HG03280 (cell line): Measurements from ENCODE around the gene SIGMAR1.
"Not testable (repeated sequence)": the region's sequence is repeated elsewhere in the genome, so short reads cannot be mapped to it uniquely, and the experiment has no call there.

Source experiments
- ATAC-seq: cut with Tn5 transposase; IDR thresholded peaks from one replicate; pipeline ENCODE4 v1.9.1; 2021; ENCODE audit warnings: mild to moderate bottlenecking, moderate library complexity; ENCODE audit not compliant: unreplicated experiment

SIGMAR1 gene

GRCh38 chr9:34655394-34655793 lies 17.8 kb upstream of the SIGMAR1 start:
- no peak for ATAC-seq

- no peak for ATAC-seq
Observed at GRCh38 chr9:34654323-34655051, 16.9 kb upstream of the SIGMAR1 start.

- no peak for ATAC-seq
Observed at GRCh38 chr9:34653151-34654072, 15.8 kb upstream of the SIGMAR1 start.

- no peak for ATAC-seq
Observed at GRCh38 chr9:34652602-34653000, 15.0 kb upstream of the SIGMAR1 start.

GRCh38 chr9:34651876-34652601 lies 14.5 kb upstream of the SIGMAR1 start, which contains the start of gene IL11RA:
TSS of gene IL11RA (plus strand) at chr9:34652185. CDS start at chr9:34655218, 3,033 bp downstream.
- peak; percentile 57 for ATAC-seq

- ATAC-seq = no peak
Observed at GRCh38 chr9:34651321-34651720, 13.7 kb upstream of the SIGMAR1 start.

GRCh38 chr9:34650816-34651215 lies 13.2 kb upstream of the SIGMAR1 start:
- no peak for ATAC-seq

GRCh38 chr9:34648673-34649072 lies 11.1 kb upstream of the SIGMAR1 start:
- no peak for ATAC-seq

- no peak for ATAC-seq
Observed at GRCh38 chr9:34647651-34648050, 10.1 kb upstream of the SIGMAR1 start.

- no peak for ATAC-seq
Observed at GRCh38 chr9:34647084-34647403, 9.5 kb upstream of the SIGMAR1 start.

GRCh38 chr9:34646211-34647083 lies 8.9 kb upstream of the SIGMAR1 start, which contains the start of gene GALT:
TSS of gene GALT (plus strand) at chr9:34646675. CDS start at chr9:34646705, 30 bp downstream.
- peak; percentile 91 for ATAC-seq

GRCh38 chr9:34644766-34645314 lies 7.3 kb upstream of the SIGMAR1 start:
- ATAC-seq = no peak

GRCh38 chr9:34642679-34643078 lies 5.1 kb upstream of the SIGMAR1 start:
- ATAC-seq = no peak

- not testable (repeated sequence) for ATAC-seq
Observed at GRCh38 chr9:34639322-34639721, 1.7 kb upstream of the SIGMAR1 start.

- peak; percentile 2 for ATAC-seq
Observed at GRCh38 chr9:34638138-34638445, 505 bp upstream of the SIGMAR1 start.

- ATAC-seq = no peak
Observed at GRCh38 chr9:34636791-34637355, 714 bp downstream of the SIGMAR1 start.

- no peak for ATAC-seq
Observed at GRCh38 chr9:34635556-34635955, 2.0 kb downstream of the SIGMAR1 start.

- ATAC-seq = no peak
Observed at GRCh38 chr9:34634551-34635248, 2.9 kb downstream of the SIGMAR1 start.

- peak; percentile 29 for ATAC-seq
Observed at GRCh38 chr9:34633851-34634550, 3.6 kb downstream of the SIGMAR1 start.
